HUDEP-2 (cell line): ENCODE data around the gene LSM14A.
"Not testable (repeated sequence)": the region's sequence is repeated elsewhere in the genome, so short reads cannot be mapped to it uniquely, and the experiment has no call there.

Source experiments
- DNase-seq, 76 experiments: peaks; one replicate each; lab custom pipeline; 2025; ENCODE audit not compliant: unreplicated experiment in 76 of 76; lab: John Stamatoyannopoulos, UW

LSM14A gene

GRCh38 chr19:34155686-34156085, 16.6 kb upstream of the LSM14A start:
- DNase-seq: no peak

- not testable (repeated sequence) for DNase-seq
Observed at GRCh38 chr19:34158966-34159365, 13.3 kb upstream of the LSM14A start.

- not testable (repeated sequence) for DNase-seq
Observed at GRCh38 chr19:34159541-34159940, 12.8 kb upstream of the LSM14A start.

GRCh38 chr19:34161902-34162301, 10.4 kb upstream of the LSM14A start:
- not testable (repeated sequence) for DNase-seq

GRCh38 chr19:34165295-34165738, 7.0 kb upstream of the LSM14A start:
- DNase-seq: no peak

- not testable (repeated sequence) for DNase-seq
Observed at GRCh38 chr19:34169475-34170199, 2.7 kb upstream of the LSM14A start.

GRCh38 chr19:34171539-34171876, 796 bp upstream of the LSM14A start:
- peak in 3 of 76 experiments; percentile 40 to 57 (median 53) for DNase-seq

- DNase-seq: peak in 13 of 76 experiments; percentile 19 to 84 (median 39)
Observed at GRCh38 chr19:34172661-34173192, 423 bp downstream of the LSM14A start.

GRCh38 chr19:34173193-34173956, 1.1 kb downstream of the LSM14A start:
- DNase-seq: peak in 11 of 76 experiments; percentile 10 to 63 (median 38)

GRCh38 chr19:34175173-34175572, 2.9 kb downstream of the LSM14A start:
- DNase-seq: not testable (repeated sequence)

GRCh38 chr19:34176581-34176980, 4.3 kb downstream of the LSM14A start:
- no peak for DNase-seq

- DNase-seq: no peak
Observed at GRCh38 chr19:34178274-34178610, 5.9 kb downstream of the LSM14A start.

GRCh38 chr19:34179066-34179465, 6.8 kb downstream of the LSM14A start:
- DNase-seq: no peak

GRCh38 chr19:34180273-34180672, 8.0 kb downstream of the LSM14A start:
- no peak for DNase-seq

GRCh38 chr19:34180709-34181108, 8.4 kb downstream of the LSM14A start:
- no peak for DNase-seq

GRCh38 chr19:34181111-34181864, 9.0 kb downstream of the LSM14A start:
- DNase-seq: peak in 1 of 76 experiments; percentile 13

- DNase-seq: no peak
Observed at GRCh38 chr19:34182125-34182524, 9.8 kb downstream of the LSM14A start.

GRCh38 chr19:34184880-34185491, 12.7 kb downstream of the LSM14A start:
- no peak for DNase-seq

GRCh38 chr19:34186205-34186604, 13.9 kb downstream of the LSM14A start:
- no peak for DNase-seq

- DNase-seq: no peak
Observed at GRCh38 chr19:34187011-34187410, 14.7 kb downstream of the LSM14A start.

- no peak for DNase-seq
Observed at GRCh38 chr19:34188408-34188807, 16.1 kb downstream of the LSM14A start.
